PFSK-1 (cell line): Measurements from ENCODE around the gene TMEM129. TPM values are rescaled to one million over a fixed set of nuclear protein-coding genes. Genes with fewer than 3 reads are reported as not detected.
A peak's percentile ranks its signal among the peaks of the same experiment; 100 is the strongest.

Source experiments
- FOXP2 ChIP-seq: optimal IDR thresholded peaks from 2 replicates; pipeline ENCODE3; 2011; ENCODE audit warnings: borderline replicate concordance, control low read depth, inconsistent platforms; ENCODE audit not compliant: insufficient read depth; ENCODE audit errors: extremely low read length, extremely low read depth
- POLR2AphosphoS5 ChIP-seq: IDR thresholded peaks from 2 replicates; pipeline ENCODE4 v1.6.1; 2012; ENCODE audit warnings: low read depth, mild to moderate bottlenecking, control low read depth, low read length, moderate library complexity
- REST ChIP-seq, 2 experiments: IDR thresholded peaks; 2 replicates each; pipeline versions ENCODE4 v1.6.1 to v1.8.0; 2011 to 2012; ENCODE audit warnings: low read depth in 2 of 2, low read length in 2 of 2, control low read depth in 1 of 2, inconsistent platforms in 1 of 2, mild to moderate bottlenecking in 1 of 2, moderate library complexity in 1 of 2; ENCODE audit not compliant: insufficient read depth in 1 of 2
- SIN3A ChIP-seq: IDR thresholded peaks from 2 replicates; pipeline ENCODE4 v1.6.1; 2012; ENCODE audit warnings: mild to moderate bottlenecking, low read length, moderate library complexity, borderline replicate concordance; ENCODE audit not compliant: insufficient read depth
- TAF1 ChIP-seq: IDR thresholded peaks from 2 replicates; pipeline ENCODE4 v1.6.1; 2012; ENCODE audit warnings: low read length, control low read depth, borderline replicate concordance; ENCODE audit not compliant: insufficient read depth
- polyA plus RNA-seq: library from polyadenylated mRNA; unstranded; fragments of >200 nt; gene quantifications from one replicate; pipeline ENCODE4 v1.2.1, GENCODE V29; 2012; ENCODE audit warnings: low read depth, missing spikeins; ENCODE audit not compliant: insufficient read length

TMEM129 gene, protein sequence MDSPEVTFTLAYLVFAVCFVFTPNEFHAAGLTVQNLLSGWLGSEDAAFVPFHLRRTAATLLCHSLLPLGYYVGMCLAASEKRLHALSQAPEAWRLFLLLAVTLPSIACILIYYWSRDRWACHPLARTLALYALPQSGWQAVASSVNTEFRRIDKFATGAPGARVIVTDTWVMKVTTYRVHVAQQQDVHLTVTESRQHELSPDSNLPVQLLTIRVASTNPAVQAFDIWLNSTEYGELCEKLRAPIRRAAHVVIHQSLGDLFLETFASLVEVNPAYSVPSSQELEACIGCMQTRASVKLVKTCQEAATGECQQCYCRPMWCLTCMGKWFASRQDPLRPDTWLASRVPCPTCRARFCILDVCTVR
- polyA plus RNA-seq = 32.5 TPM

- no peak for TF ChIP-seq FOXP2
- peak; percentile 13; the same call in 1 of the 2 replicates for TF ChIP-seq SIN3A
- TF ChIP-seq POLR2AphosphoS5 = peak; percentile 45
- 0 out of 2 replicates have a peak, but pooled peaks have one; percentile 65 for TF ChIP-seq TAF1
Measured at GRCh38 chr4:1721003-1721665, at the start of gene TMEM129, which contains the start of gene TACC3. TSS of gene TMEM129 (minus strand) at chr4:1721323. CDS start at chr4:1720837, 486 bp downstream. TSS of gene TACC3 (plus strand) at chr4:1721521. CDS start at chr4:1723422, 1,901 bp downstream.

- no peak for TF ChIP-seq REST (IDR thresholded peaks at IDR 0.05; ENCODE audit: insufficient read depth in 1 of 2, low read depth in 2 of 2, low read length in 2 of 2)
- no peak for TF ChIP-seq POLR2AphosphoS5
- TF ChIP-seq SIN3A = no peak
- no peak for TF ChIP-seq TAF1
- TF ChIP-seq FOXP2 = no peak
Measured at GRCh38 chr4:1770791-1771231, 49.7 kb upstream of the TMEM129 start.

- no peak for TF ChIP-seq TAF1
- TF ChIP-seq FOXP2 = no peak
- no peak for TF ChIP-seq REST (IDR thresholded peaks at IDR 0.05; ENCODE audit: insufficient read depth in 1 of 2, low read depth in 2 of 2, low read length in 2 of 2)
- TF ChIP-seq POLR2AphosphoS5 = no peak
- TF ChIP-seq SIN3A = no peak
Measured at GRCh38 chr4:1770245-1770644, 49.1 kb upstream of the TMEM129 start.

- no peak for TF ChIP-seq POLR2AphosphoS5
- TF ChIP-seq TAF1 = no peak
- no peak for TF ChIP-seq SIN3A
- no peak for TF ChIP-seq FOXP2
- no peak for TF ChIP-seq REST (IDR thresholded peaks at IDR 0.05; ENCODE audit: insufficient read depth in 1 of 2, low read depth in 2 of 2, low read length in 2 of 2)
Measured at GRCh38 chr4:1769692-1770091, 48.6 kb upstream of the TMEM129 start.

DNA sequence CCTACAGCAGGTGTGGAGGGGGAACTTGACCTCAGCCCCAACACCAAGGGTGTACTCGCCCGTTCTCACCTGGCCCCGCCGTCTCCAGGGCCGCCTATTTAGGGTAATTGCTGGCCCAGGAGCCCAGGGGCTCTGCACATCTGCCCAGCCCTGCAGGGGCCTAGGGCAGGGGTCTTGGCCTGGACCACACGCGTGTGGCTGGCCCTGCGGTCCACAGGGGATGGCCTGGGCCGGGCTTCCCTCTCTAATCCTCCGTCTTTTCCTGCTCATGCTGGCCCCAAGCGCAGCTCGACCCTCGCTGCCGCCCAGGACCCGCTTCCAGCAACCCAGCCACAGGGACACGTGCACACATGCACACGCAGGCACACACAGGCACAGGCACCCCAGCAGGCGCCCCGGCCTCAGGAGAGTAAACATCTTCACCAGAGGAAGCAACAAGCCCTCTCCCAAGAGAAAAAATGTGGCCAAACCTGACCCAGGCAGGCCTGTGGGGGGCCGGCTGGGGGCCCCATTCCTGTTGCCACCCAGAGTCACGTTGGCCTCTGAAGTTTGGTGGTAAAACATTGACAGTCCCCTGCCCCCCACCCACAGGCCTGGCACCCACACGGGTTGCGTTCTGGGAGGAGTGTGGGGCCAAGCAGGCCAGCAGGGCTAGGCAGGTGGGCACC lies 47.4 kb upstream of the TMEM129 start:
- no peak for TF ChIP-seq SIN3A
- TF ChIP-seq POLR2AphosphoS5 = no peak
- TF ChIP-seq TAF1 = no peak
- TF ChIP-seq FOXP2 = no peak
